Endothelial cell of umbilical vein (primary cell): ENCODE data around the gene LRP1B. TPM values are rescaled to one million over a fixed set of nuclear protein-coding genes. Genes with fewer than 3 reads are reported as not detected.

Experiments
- BruUV-seq: library from RNA; stranded (reverse); fragments of 400-500 nt; replicated peaks from 2 replicates; lab custom pipeline; 2021; lab: Mats Ljungman, UMichigan
- CTCF ChIA-PET: fragments of 300-600, 350-600 bp; sonication (Branson Sonifier 250); formaldehyde crosslinking; loops from one replicate; lab custom pipeline; 2021; ENCODE audit warnings: antibody characterized with exemption, inconsistent platforms; lab: Charles Lee
- POLR2A ChIA-PET: fragments of 300-600, 350-600 bp; sonication (Branson Sonifier 250); formaldehyde crosslinking; loops from one replicate; lab custom pipeline; 2021; ENCODE audit warnings: antibody characterized with exemption, inconsistent platforms; lab: Charles Lee
- DNase-seq: peaks from one replicate; pipeline ENCODE4 v3.0.0-alpha.2; 2011; ENCODE audit warnings: low read depth, low spot score
- FAIRE-seq: peaks from 2 replicates; lab custom pipeline; 2011; peaks lifted over from hg19 to GRCh38; lab: Jason Lieb, UNC
- H2AFZ ChIP-seq: 2 replicates; pipeline ENCODE4 v1.6.0; 2012; ENCODE audit warnings: low read depth, low read length, control low read depth, inconsistent platforms
- H3K27ac ChIP-seq: 2 replicates; pipeline ENCODE4 v1.5.1; 2011; ENCODE audit warnings: low read depth, mild to moderate bottlenecking, control low read depth, low read length, moderate library complexity; ENCODE audit not compliant: insufficient read depth
- H3K27me3 ChIP-seq, 2 experiments: 2 replicates each; pipeline versions ENCODE4 v1.6.0 to v1.6.1; 2011; ENCODE audit warnings: low read length in 2 of 2, mixed read lengths in 1 of 2; ENCODE audit not compliant: control insufficient read depth in 2 of 2, insufficient read depth in 2 of 2
- H3K36me3 ChIP-seq, 2 experiments: 2 replicates in 1 of 2; 3 replicates in 1 of 2; pipeline ENCODE4 v1.5.1; 2011; ENCODE audit warnings: low read length in 2 of 2, mild to moderate bottlenecking in 1 of 2, moderate library complexity in 1 of 2; ENCODE audit not compliant: control insufficient read depth in 2 of 2, insufficient read depth in 2 of 2; ENCODE audit errors: extremely low read depth in 1 of 2
- H3K4me1 ChIP-seq: 3 replicates; pipeline ENCODE4 v1.5.1; 2011; ENCODE audit warnings: mild to moderate bottlenecking, low read length; ENCODE audit not compliant: control insufficient read depth, insufficient read depth; ENCODE audit errors: extremely low read depth
- H3K4me2 ChIP-seq: 2 replicates; pipeline ENCODE4 v1.6.1; 2011; ENCODE audit warnings: low read length, control low read depth, mixed read lengths; ENCODE audit not compliant: insufficient read depth
- H3K4me3 ChIP-seq, 3 experiments: fragments of 200-600 bp in 1 of 3; sonication (generic), shearing (Covaris generic) in 1 of 3; replicated peaks in 1 of 3; 2 replicates each; pipeline ENCODE4 v1.5.1; 2011 to 2016; ENCODE audit warnings: control low read depth in 3 of 3, low read length in 3 of 3, mild to moderate bottlenecking in 2 of 3, inconsistent platforms in 1 of 3, low read depth in 1 of 3, moderate library complexity in 1 of 3; ENCODE audit not compliant: insufficient read depth in 1 of 3
- H3K79me2 ChIP-seq: 2 replicates; pipeline ENCODE4 v1.6.0; 2012; ENCODE audit warnings: low read length, inconsistent platforms; ENCODE audit not compliant: control insufficient read depth, insufficient read depth
- H3K9ac ChIP-seq: replicated peaks from 2 replicates; pipeline ENCODE3; 2011; ENCODE audit warnings: low read length, control low read depth; ENCODE audit not compliant: insufficient read depth; ENCODE audit errors: extremely low read depth
- H3K9me1 ChIP-seq: replicated peaks from 3 replicates; pipeline ENCODE4 v1.6.0; 2011; ENCODE audit warnings: mild to moderate bottlenecking, low read length; ENCODE audit not compliant: control insufficient read depth, insufficient read depth; ENCODE audit errors: extremely low read depth
- H3K9me3 ChIP-seq: replicated peaks from 2 replicates; pipeline ENCODE4 v1.5.1; 2012; ENCODE audit warnings: low read length, inconsistent platforms; ENCODE audit not compliant: control insufficient read depth, insufficient read depth
- H4K20me1 ChIP-seq: replicated peaks from 2 replicates; pipeline ENCODE3; 2011; ENCODE audit warnings: mild to moderate bottlenecking, low read length; ENCODE audit not compliant: control insufficient read depth, insufficient read depth; ENCODE audit errors: extremely low read depth
- EZH2 ChIP-seq: IDR thresholded peaks from 2 replicates; pipeline ENCODE4 v1.6.1; 2012; ENCODE audit warnings: borderline replicate concordance, low read depth, mild to moderate bottlenecking, moderate library complexity, low read length, inconsistent platforms; ENCODE audit not compliant: severe bottlenecking
- FOS ChIP-seq: IDR thresholded peaks from 2 replicates; pipeline ENCODE4 v1.6.1; 2011; ENCODE audit warnings: mild to moderate bottlenecking, low read length, moderate library complexity, borderline replicate concordance; ENCODE audit not compliant: insufficient read depth
- MAX ChIP-seq: IDR thresholded peaks from 2 replicates; pipeline ENCODE4 v1.6.1; 2011; ENCODE audit not compliant: insufficient read depth, insufficient read length
- dilution Hi-C: fragments of 300-500 bp; cut with MboI; formaldehyde crosslinking; loops from one replicate; pipeline ENCODE4 v1.15.0; 2019; ENCODE audit warnings: low sequenced_read_pairs; ENCODE audit not compliant: extremely low pct_ligation_motif_present
- intact Hi-C: fragments of 100-400 bp; cut with micrococcal nuclease; formaldehyde crosslinking; loops from one replicate; pipeline ENCODE4 v1.10.0; 2022
- polyA plus RNA-seq, 4 experiments: library from polyadenylated mRNA; depleted of rRNA in 3 of 4; stranded (reverse) in 3 of 4; unstranded in 1 of 4; fragments of >200 nt; gene quantifications; 2 replicates each; pipeline versions ENCODE4 v1.2.1 to v1.2.3, GENCODE V29; 2011 to 2012; ENCODE audit warnings: missing spikeins in 1 of 4
- total RNA-seq: library from RNA; stranded (reverse); gene quantifications from 2 replicates; pipeline ENCODE4 v1.2.3, GENCODE V29; 2021

LRP1B gene
- total and polyA plus RNA-seq, 2 donors (not counting 3 experiments of a cell fraction or from before 2014, with no cell fraction given) = 0.03 to 0.07 TPM

GRCh38 chr2:140392824-140393223 lies 1738.0 kb downstream of the LRP1B start:
- Histone ChIP-seq H3K27me3 (no peaks in the 10 kb centered on the region), H4K20me1 (no peaks in the 10 kb centered on the region), H3K4me2 (no peak overlapping the region), H3K9ac (no peak overlapping the region), H3K36me3 (no peaks in the 10 kb centered on the region), H3K27ac (no peak overlapping the region), H2AFZ (no peak overlapping the region), H3K4me1 (no peaks in the 10 kb centered on the region), H3K9me1 (no peaks in the 10 kb centered on the region), H3K9me3 (no peaks in the 10 kb centered on the region), H3K79me2 (no peaks in the 10 kb centered on the region), H3K4me3 (no peak overlapping the region)
- CTCF ChIA-PET = interaction anchor here (1.1 kb wide), 1 partner anchor 17 kb away, joined by 3 read pairs; no protein-coding TSS in a partner anchor
- no peak for DNase-seq
- intact Hi-C loops (no loop called here), dilution Hi-C loops (no loop called here)
- no TSS peak for BruUV-seq
- POLR2A ChIA-PET = no interaction called here
- no peak for FAIRE-seq
- TF ChIP-seq EZH2 = no peak

GRCh38 chr2:140384946-140385345 lies 1745.9 kb downstream of the LRP1B start:
- H3K4me3 ChIP-seq = no peak overlapping the region
- no peaks in the 10 kb centered on the region for H3K36me3 ChIP-seq
- no TSS peak for BruUV-seq
- H3K4me2 ChIP-seq = no peak overlapping the region
- intact Hi-C loops (no loop called here), dilution Hi-C loops (no loop called here)
- H3K4me1 ChIP-seq = no peaks in the 10 kb centered on the region
- no peak overlapping the region for H3K27ac ChIP-seq
- no peaks in the 10 kb centered on the region for H3K79me2 ChIP-seq
- H3K27me3 ChIP-seq = no peaks in the 10 kb centered on the region
- ChIA-PET POLR2A (no interaction called here), CTCF (no interaction called here)
- no peaks in the 10 kb centered on the region for H4K20me1 ChIP-seq
- no peak for DNase-seq
- peaks cover 2% of the 10 kb centered on the region for H3K9me1 ChIP-seq
- TF ChIP-seq MAX (no peak), FOS (no peak)
- no peaks in the 10 kb centered on the region for H3K9me3 ChIP-seq
- H3K9ac ChIP-seq = no peak overlapping the region
- H2AFZ ChIP-seq = no peak overlapping the region
- no peak for FAIRE-seq
